GM06990 (cell line): Measurements from ENCODE around the gene GAS2.

Source experiments
- DNase-seq: peaks from one replicate; pipeline ENCODE4 v3.0.0-alpha.2; 2011; ENCODE audit not compliant: insufficient read length; ENCODE audit errors: extremely low read depth
- H3K27me3 ChIP-seq: replicated peaks from 2 replicates; pipeline ENCODE4 v1.6.0; 2011; ENCODE audit warnings: low read length; ENCODE audit not compliant: control insufficient read depth, insufficient read depth
- H3K36me3 ChIP-seq: 2 replicates; pipeline ENCODE4 v1.5.1; 2011; ENCODE audit warnings: low read length; ENCODE audit not compliant: control insufficient read depth, insufficient read depth
- H3K4me3 ChIP-seq: replicated peaks from 2 replicates; pipeline ENCODE4 v1.5.1; 2011; ENCODE audit warnings: low read depth, mild to moderate bottlenecking, control low read depth, low read length
- TF ChIP-seq, protein P1 (sequence below): IDR thresholded peaks from 2 replicates; pipeline ENCODE4 v1.5.1; 2011; ENCODE audit warnings: low read length, control low read depth, mild to moderate bottlenecking, inconsistent platforms; ENCODE audit not compliant: insufficient read depth, poor library complexity, severe bottlenecking

Gene GAS2

DNA sequence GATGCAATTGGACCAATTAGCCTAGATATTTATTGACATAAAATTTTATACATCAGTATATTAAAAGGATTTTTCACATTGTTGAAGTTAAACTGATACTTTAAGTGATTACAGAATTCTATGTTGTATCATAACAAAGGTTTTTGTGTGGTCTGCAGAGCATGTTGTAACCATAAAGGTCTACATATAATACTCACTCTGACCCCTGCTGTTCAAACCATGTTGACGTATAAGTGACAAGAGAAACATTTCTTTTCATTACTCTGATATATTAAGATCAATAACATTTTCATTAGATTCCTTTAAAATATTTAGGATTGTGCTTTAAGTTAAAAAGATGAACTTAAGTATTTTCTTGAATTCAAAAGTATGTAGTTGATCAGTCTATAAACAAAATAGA, 63.9 kb downstream of the GAS2 start:
- H3K27me3 ChIP-seq = no peaks in the 10 kb centered on the region
- H3K4me3 ChIP-seq = no peak overlapping the region
- no peaks in the 10 kb centered on the region for H3K36me3 ChIP-seq
- TF ChIP-seq, protein P1, sequence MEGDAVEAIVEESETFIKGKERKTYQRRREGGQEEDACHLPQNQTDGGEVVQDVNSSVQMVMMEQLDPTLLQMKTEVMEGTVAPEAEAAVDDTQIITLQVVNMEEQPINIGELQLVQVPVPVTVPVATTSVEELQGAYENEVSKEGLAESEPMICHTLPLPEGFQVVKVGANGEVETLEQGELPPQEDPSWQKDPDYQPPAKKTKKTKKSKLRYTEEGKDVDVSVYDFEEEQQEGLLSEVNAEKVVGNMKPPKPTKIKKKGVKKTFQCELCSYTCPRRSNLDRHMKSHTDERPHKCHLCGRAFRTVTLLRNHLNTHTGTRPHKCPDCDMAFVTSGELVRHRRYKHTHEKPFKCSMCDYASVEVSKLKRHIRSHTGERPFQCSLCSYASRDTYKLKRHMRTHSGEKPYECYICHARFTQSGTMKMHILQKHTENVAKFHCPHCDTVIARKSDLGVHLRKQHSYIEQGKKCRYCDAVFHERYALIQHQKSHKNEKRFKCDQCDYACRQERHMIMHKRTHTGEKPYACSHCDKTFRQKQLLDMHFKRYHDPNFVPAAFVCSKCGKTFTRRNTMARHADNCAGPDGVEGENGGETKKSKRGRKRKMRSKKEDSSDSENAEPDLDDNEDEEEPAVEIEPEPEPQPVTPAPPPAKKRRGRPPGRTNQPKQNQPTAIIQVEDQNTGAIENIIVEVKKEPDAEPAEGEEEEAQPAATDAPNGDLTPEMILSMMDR = peak; percentile 19
- DNase-seq = no peak

- no peak for DNase-seq
- TF ChIP-seq, protein P1 = no peak
- Histone ChIP-seq H3K36me3 (no peaks in the 10 kb centered on the region), H3K27me3 (no peaks in the 10 kb centered on the region), H3K4me3 (no peak overlapping the region)
These were observed 66.2 kb downstream of the GAS2 start for GRCh38 chr11:22732588-22732987.

DNA sequence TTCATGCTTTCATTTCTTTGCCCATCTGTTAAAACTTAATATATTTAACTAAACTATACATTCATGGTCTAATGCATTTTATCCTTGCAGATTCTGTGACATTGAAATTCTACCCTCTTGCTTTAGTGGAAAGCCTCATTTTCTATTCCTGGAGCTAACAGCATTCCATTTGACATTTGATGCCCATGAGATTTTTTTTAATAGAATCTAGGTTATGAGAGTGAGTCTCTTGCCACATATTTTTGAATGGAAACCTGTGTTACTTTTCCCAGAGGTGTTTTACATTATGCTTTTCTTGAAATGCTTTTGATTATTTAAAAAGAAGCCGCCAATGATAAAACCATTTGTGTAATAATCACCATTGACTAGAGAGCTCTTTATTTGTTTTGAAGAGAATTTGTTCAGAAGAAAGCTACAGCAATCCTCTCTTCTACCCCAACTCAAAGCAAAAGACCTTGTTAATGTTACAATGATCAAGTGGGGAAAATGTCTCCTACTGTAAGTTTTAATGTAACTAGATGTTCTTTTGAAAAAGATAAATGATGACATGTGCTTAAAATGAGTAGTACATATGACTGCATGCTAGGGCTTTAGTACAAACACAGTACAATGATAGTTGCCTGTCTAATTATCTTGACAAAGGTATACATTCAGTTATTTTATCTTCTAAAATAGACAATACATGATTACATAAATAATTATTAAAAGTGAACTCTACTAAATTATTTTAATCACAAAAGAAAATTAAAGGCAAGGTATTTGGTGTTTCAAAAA, 67.3 kb downstream of the GAS2 start:
- Histone ChIP-seq H3K36me3 (no peaks in the 10 kb centered on the region), H3K4me3 (no peak overlapping the region), H3K27me3 (no peaks in the 10 kb centered on the region)
- TF ChIP-seq, protein P1 = no peak
- no peak for DNase-seq

- no peak overlapping the region for H3K4me3 ChIP-seq
- H3K36me3 ChIP-seq = no peaks in the 10 kb centered on the region
- DNase-seq = no peak
- H3K27me3 ChIP-seq = no peaks in the 10 kb centered on the region
- TF ChIP-seq, protein P1 = no peak
These were observed 68.4 kb downstream of the GAS2 start for GRCh38 chr11:22734628-22735345.

DNA sequence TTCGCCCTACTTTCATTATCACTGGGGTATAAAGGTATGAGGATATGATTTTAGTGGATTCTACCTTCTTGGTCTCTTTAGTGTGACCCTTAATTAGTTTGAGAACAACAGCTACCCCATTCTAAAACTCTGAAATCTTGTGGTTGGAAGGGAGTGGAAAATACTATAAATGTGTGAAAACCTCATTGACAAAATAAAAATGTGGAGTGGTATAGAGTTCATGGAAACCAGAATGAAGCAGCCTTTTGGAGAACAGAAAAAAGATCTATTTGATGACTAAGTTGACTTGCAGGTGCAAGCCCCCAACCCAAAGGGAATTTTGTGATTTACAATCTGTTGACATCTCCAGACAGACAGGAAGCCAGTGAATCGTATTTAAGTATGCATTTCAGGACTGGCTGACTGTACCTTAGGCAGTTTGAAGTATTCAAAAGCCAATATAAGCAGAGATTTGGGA, 75.8 kb downstream of the GAS2 start:
- Histone ChIP-seq H3K4me3 (no peak overlapping the region), H3K27me3 (no peaks in the 10 kb centered on the region), H3K36me3 (no peaks in the 10 kb centered on the region)
- TF ChIP-seq, protein P1 = no peak
- DNase-seq = no peak
